Glutamatergic neuron (in vitro differentiated cells): ENCODE data around the gene SDC1. TPM values are rescaled to one million over a fixed set of nuclear protein-coding genes. Genes with fewer than 3 reads are reported as not detected.
"Not testable (repeated sequence)": the region's sequence is repeated elsewhere in the genome, so short reads cannot be mapped to it uniquely, and the experiment has no call there.

ENCODE experiments used
- DNase-seq: peaks from one replicate; pipeline ENCODE4 v3.0.0; 2022
- H3K27ac Mint-ChIP-seq: one replicate; pipeline ENCODE4 v1.8.0; 2020; ENCODE audit warnings: mild to moderate bottlenecking, mixed read lengths, inconsistent platforms; ENCODE audit not compliant: unreplicated experiment
- H3K27me3 Mint-ChIP-seq: one replicate; pipeline ENCODE4 v1.8.0; 2020; ENCODE audit warnings: mild to moderate bottlenecking, moderate library complexity, mixed read lengths, inconsistent platforms; ENCODE audit not compliant: unreplicated experiment
- H3K36me3 Mint-ChIP-seq: one replicate; pipeline ENCODE4 v1.8.0; 2020; ENCODE audit warnings: mild to moderate bottlenecking, mixed read lengths, inconsistent platforms; ENCODE audit not compliant: unreplicated experiment
- H3K4me1 Mint-ChIP-seq: one replicate; pipeline ENCODE4 v1.8.0; 2020; ENCODE audit warnings: mild to moderate bottlenecking, low read depth, mixed read lengths, inconsistent platforms; ENCODE audit not compliant: unreplicated experiment
- H3K4me3 Mint-ChIP-seq: one replicate; pipeline ENCODE4 v1.8.0; 2020; ENCODE audit warnings: mild to moderate bottlenecking, mixed read lengths, inconsistent platforms; ENCODE audit not compliant: unreplicated experiment
- H3K9me3 Mint-ChIP-seq: one replicate; pipeline ENCODE4 v1.8.0; 2020; ENCODE audit warnings: mild to moderate bottlenecking, moderate library complexity, mixed read lengths, inconsistent platforms; ENCODE audit not compliant: unreplicated experiment
- CTCF ChIP-seq: fragments of 200-600 bp; sonication (generic); IDR thresholded peaks from one replicate; pipeline ENCODE4 v1.5.0; 2021; ENCODE audit not compliant: partially characterized antibody, unreplicated experiment
- total RNA-seq: library from RNA; stranded (reverse); fragmentation: NEBNext Ultra II Directional; extraction: Animal tissue kit (Norgen Biotek cat#: 25700); gene quantifications from one replicate; pipeline ENCODE4 v1.2.1, GENCODE V29; 2021; ENCODE audit not compliant: unreplicated experiment

The SDC1 gene
- total RNA-seq, 1 donor from 2014 or later, result 0.93 TPM

- no peak overlapping the region for H3K4me3 Mint-ChIP-seq
- no peak for DNase-seq
- H3K27ac Mint-ChIP-seq, result no peak overlapping the region
- TF ChIP-seq CTCF, result no peak
- H3K9me3 Mint-ChIP-seq, result peaks cover 5% of the 10 kb centered on the region
- no peaks in the 10 kb centered on the region for H3K4me1 Mint-ChIP-seq
- peaks cover 7% of the 10 kb centered on the region for H3K27me3 Mint-ChIP-seq
- peaks cover 4% of the 10 kb centered on the region for H3K36me3 Mint-ChIP-seq
These were observed 17.9 kb upstream of the SDC1 start for GRCh38 chr2:20242727-20243377.

- Mint-ChIP-seq H3K36me3 (peaks cover 6% of the 10 kb centered on the region), H3K4me3 (no peak overlapping the region), H3K9me3 (peaks cover 5% of the 10 kb centered on the region), H3K27ac (no peak overlapping the region), H3K27me3 (peaks cover 7% of the 10 kb centered on the region), H3K4me1 (no peaks in the 10 kb centered on the region)
- TF ChIP-seq CTCF, result peak; percentile 68
- DNase-seq, result peak; percentile 32
These were observed 17.2 kb upstream of the SDC1 start for GRCh38 chr2:20241973-20242726.

DNA sequence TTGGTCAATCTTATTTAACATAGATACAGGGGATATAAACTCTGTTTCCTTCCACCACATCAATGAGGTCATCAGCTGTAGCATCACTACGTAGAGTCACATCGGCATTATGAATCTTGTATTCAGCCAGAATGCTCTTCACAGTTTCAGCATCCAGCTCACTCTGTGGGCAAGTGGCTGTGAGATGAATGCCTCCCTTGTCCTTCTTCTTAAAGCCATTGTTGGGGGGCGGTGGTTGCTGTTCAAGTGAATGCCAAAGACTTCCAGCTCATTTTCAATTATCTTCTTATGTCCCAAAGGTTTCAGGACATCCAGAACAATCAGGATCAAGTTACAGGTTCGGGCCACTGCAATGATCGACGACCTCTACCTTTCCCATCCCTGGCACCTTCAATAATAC, 15.4 kb upstream of the SDC1 start:
- H3K4me1 Mint-ChIP-seq, H3K27ac Mint-ChIP-seq, H3K9me3 Mint-ChIP-seq, H3K27me3 Mint-ChIP-seq, H3K4me3 Mint-ChIP-seq, DNase-seq, H3K36me3 Mint-ChIP-seq: not testable (repeated sequence)

GRCh38 chr2:20236496-20236895, 11.6 kb upstream of the SDC1 start:
- Mint-ChIP-seq H3K9me3 (peaks cover 3% of the 10 kb centered on the region), H3K4me3 (no peak overlapping the region), H3K36me3 (peaks cover 6% of the 10 kb centered on the region), H3K27me3 (peaks cover 2% of the 10 kb centered on the region), H3K4me1 (no peaks in the 10 kb centered on the region), H3K27ac (no peak overlapping the region)
- no peak for DNase-seq
- TF ChIP-seq CTCF, result no peak

DNA sequence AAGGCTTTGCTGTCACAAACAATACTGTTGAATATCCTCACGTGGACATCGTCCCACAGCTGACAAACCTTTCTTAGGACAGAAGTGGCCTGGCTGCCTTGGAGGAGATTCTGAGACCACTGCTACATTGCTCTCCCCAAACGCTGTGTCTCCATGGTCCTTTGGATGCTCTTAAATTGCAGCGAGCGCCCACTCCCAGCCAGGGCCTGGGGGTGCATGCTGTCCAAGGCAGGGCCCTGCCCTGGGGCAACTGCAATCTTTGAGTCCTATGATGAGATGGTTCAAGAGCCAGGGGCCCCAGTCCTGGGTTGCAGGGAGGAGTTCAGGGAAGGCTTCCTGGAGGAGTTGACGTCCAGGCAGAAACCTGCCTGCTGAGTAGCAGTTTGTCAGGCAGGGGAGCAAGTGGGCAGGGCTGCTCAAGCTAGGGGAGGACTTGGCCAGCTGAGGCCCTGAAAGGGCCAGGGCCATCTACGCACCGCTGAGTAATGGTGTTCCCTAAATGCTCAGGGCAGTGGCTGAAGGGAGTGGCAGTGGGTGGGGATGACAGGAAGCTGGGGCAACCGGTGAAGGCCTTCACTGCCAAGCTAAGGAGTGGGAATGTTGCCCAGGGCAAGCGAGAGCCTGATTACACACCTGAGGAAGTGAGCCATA, 10.8 kb upstream of the SDC1 start:
- Mint-ChIP-seq H3K4me3 (no peak overlapping the region), H3K4me1 (no peaks in the 10 kb centered on the region), H3K9me3 (peaks cover 3% of the 10 kb centered on the region), H3K36me3 (peaks cover 6% of the 10 kb centered on the region), H3K27me3 (peaks cover 2% of the 10 kb centered on the region), H3K27ac (no peak overlapping the region)
- no peak for DNase-seq
- TF ChIP-seq CTCF, result no peak

DNA sequence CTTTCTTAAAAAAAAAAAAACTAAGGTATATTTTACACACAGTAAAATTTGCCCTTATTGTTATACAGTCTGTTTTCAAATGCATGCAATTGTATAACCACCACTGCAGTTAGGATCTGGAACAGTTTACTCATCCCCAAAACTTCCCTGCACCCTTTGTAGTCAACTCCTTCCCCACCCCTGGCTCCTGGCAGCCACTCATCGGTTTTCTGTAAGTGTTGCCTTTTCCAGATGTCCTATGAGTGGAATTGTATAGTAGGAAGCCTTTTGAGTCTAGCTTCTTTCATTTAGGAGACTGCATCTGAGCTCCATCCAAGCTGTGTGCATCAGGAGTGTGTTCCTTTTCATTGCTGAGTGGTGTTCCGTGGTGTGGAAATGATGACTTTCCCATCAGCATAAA, 9.7 kb upstream of the SDC1 start:
- H3K4me3 Mint-ChIP-seq, H3K36me3 Mint-ChIP-seq, DNase-seq, H3K4me1 Mint-ChIP-seq, H3K9me3 Mint-ChIP-seq, H3K27me3 Mint-ChIP-seq, H3K27ac Mint-ChIP-seq: not testable (repeated sequence)
